ENCODE data around the gene GPBP1L1. TPM values are rescaled to one million over a fixed set of nuclear protein-coding genes. Genes with fewer than 3 reads are reported as not detected.
A peak's percentile ranks its signal among the peaks of the same experiment; 100 is the strongest.

GPBP1L1 gene
- total RNA-seq, 1 donor from 2014 or later: 74.9 TPM

GRCh38 chr1:45669379-45669778 lies 17.0 kb downstream of the GPBP1L1 start:
- H3K27ac Mint-ChIP-seq (ENCODE audit: unreplicated experiment): no peak overlapping the region
- no peak for DNase-seq (ENCODE audit: low read depth, low spot score)
- no peaks in the 10 kb centered on the region for H3K27me3 Mint-ChIP-seq (ENCODE audit: low read depth)
- H3K36me3 Mint-ChIP-seq (ENCODE audit: low read depth): no peaks in the 10 kb centered on the region
- no peak for TF ChIP-seq CTCF (conservative IDR thresholded peaks at IDR 0.05)
- H3K9me3 Mint-ChIP-seq: no peaks in the 10 kb centered on the region
- no peak overlapping the region for H3K4me3 Mint-ChIP-seq
- peaks cover 5% of the 10 kb centered on the region for H3K4me1 Mint-ChIP-seq

GRCh38 chr1:45668526-45668925 lies 17.8 kb downstream of the GPBP1L1 start:
- Mint-ChIP-seq H3K4me3 (no peak overlapping the region), H3K27me3 (ENCODE audit: low read depth) (no peaks in the 10 kb centered on the region)

GRCh38 chr1:45667321-45668111 lies 18.8 kb downstream of the GPBP1L1 start:
- TF ChIP-seq CTCF (conservative IDR thresholded peaks at IDR 0.05): no peak
- DNase-seq (ENCODE audit: low read depth, low spot score): no peak
- H3K9me3 Mint-ChIP-seq: no peaks in the 10 kb centered on the region
- H3K27ac Mint-ChIP-seq (ENCODE audit: unreplicated experiment): peak overlapping the region; percentile 2
- no peak overlapping the region for H3K4me3 Mint-ChIP-seq
- peaks cover 2% of the 10 kb centered on the region for H3K36me3 Mint-ChIP-seq (ENCODE audit: low read depth)
- H3K4me1 Mint-ChIP-seq: peaks cover 9% of the 10 kb centered on the region
- H3K27me3 Mint-ChIP-seq (ENCODE audit: low read depth): no peaks in the 10 kb centered on the region

More at GRCh38 chr1:45668526-45668925, 17.8 kb downstream of the GPBP1L1 start:
- no peak for DNase-seq (ENCODE audit: low read depth, low spot score)
- Mint-ChIP-seq H3K27ac (ENCODE audit: unreplicated experiment) (no peak overlapping the region), H3K9me3 (no peaks in the 10 kb centered on the region), H3K4me1 (peaks cover 4% of the 10 kb centered on the region), H3K36me3 (ENCODE audit: low read depth) (no peaks in the 10 kb centered on the region)
- no peak for TF ChIP-seq CTCF (conservative IDR thresholded peaks at IDR 0.05)

GRCh38 chr1:45666836-45667235 lies 19.5 kb downstream of the GPBP1L1 start:
- Mint-ChIP-seq H3K4me1 (peaks cover 9% of the 10 kb centered on the region), H3K9me3 (no peaks in the 10 kb centered on the region), H3K4me3 (no peak overlapping the region), H3K36me3 (ENCODE audit: low read depth) (peaks cover 2% of the 10 kb centered on the region), H3K27me3 (ENCODE audit: low read depth) (no peaks in the 10 kb centered on the region), H3K27ac (ENCODE audit: unreplicated experiment) (no peak overlapping the region)
- no peak for DNase-seq (ENCODE audit: low read depth, low spot score)
- TF ChIP-seq CTCF (conservative IDR thresholded peaks at IDR 0.05): no peak

- Mint-ChIP-seq H3K9me3 (no peaks in the 10 kb centered on the region), H3K36me3 (ENCODE audit: low read depth) (peaks cover 13% of the 10 kb centered on the region), H3K27ac (ENCODE audit: unreplicated experiment) (no peak overlapping the region), H3K27me3 (ENCODE audit: low read depth) (no peaks in the 10 kb centered on the region), H3K4me1 (peaks cover 6% of the 10 kb centered on the region), H3K4me3 (no peak overlapping the region)
- no peak for TF ChIP-seq CTCF (conservative IDR thresholded peaks at IDR 0.05)
- DNase-seq (ENCODE audit: low read depth, low spot score): no peak
Observed at GRCh38 chr1:45660336-45660735, 26.0 kb downstream of the GPBP1L1 start.

All from neural crest cell (in vitro differentiated cells).